Gastroesophageal sphincter (tissue), 3 donors: ENCODE results near the gene IRX6.

Source experiments
- CTCF ChIP-seq, 4 experiments: fragments of 200-600 bp in 2 of 4; fragments of 450-650 bp in 2 of 4; sonication (generic) in 1 of 4; IDR thresholded peaks; one replicate each; pipeline ENCODE4 v1.5.1; 2017 to 2019; ENCODE audit warnings: antibody characterized with exemption in 4 of 4, mild to moderate bottlenecking in 2 of 4, moderate library complexity in 2 of 4
- EP300 ChIP-seq: sonication (generic); formaldehyde crosslinking; IDR thresholded peaks from one replicate; pipeline ENCODE4 v1.6.1; 2017; ENCODE audit warnings: antibody characterized with exemption, mild to moderate bottlenecking
- POLR2A ChIP-seq, 2 donors: fragments of 450-650 bp; IDR thresholded peaks; one replicate each; pipeline ENCODE4 v1.6.1; 2017; ENCODE audit warnings: antibody characterized with exemption in 2 of 2, mild to moderate bottlenecking in 2 of 2, moderate library complexity in 1 of 2
- POLR2AphosphoS5 ChIP-seq: sonication (generic); formaldehyde crosslinking; IDR thresholded peaks from one replicate; pipeline ENCODE4 v1.6.1; 2017; ENCODE audit warnings: antibody characterized with exemption

DNA sequence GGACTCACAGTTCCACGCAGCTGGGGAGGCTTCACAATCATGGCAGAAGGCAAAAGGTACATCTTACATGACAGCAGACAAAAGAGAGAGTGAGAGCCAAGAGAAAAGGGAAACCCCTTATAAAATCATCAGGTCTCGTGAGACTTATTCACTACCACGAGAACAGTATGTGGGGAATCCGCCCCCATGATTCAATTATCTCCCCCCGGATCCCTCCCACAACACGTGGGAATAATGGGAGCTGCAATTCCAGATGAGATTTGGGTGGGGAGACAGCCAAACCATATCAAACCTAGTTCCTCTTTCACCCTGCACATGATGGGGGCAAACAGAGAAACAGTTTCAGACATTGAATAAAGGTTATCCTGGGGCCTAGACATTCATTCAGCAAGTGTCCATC lies 32.2 kb upstream of the IRX6 start:
- TF ChIP-seq POLR2A (IDR thresholded peaks at IDR 0.05) (no peak), CTCF (IDR thresholded peaks at IDR 0.05) (no peak), POLR2AphosphoS5 (no peak), EP300 (no peak)
